PC-3 (cell line): ENCODE results near the gene DNAH2.

Experiments
- EZH2phosphoT487 ChIP-seq: fragments of 300-600 bp; sonication (generic); IDR thresholded peaks from 2 replicates; pipeline ENCODE4 v1.6.1; 2018; ENCODE audit warnings: mild to moderate bottlenecking, antibody characterized with exemption, low read length, borderline replicate concordance
- TF ChIP-seq, protein P1 (sequence below): fragments of 300-600 bp; sonication (generic); conservative IDR thresholded peaks from 2 replicates; pipeline ENCODE4 v1.5.1; 2017; ENCODE audit warnings: antibody characterized with exemption, low read depth, mild to moderate bottlenecking, low read length

DNA sequence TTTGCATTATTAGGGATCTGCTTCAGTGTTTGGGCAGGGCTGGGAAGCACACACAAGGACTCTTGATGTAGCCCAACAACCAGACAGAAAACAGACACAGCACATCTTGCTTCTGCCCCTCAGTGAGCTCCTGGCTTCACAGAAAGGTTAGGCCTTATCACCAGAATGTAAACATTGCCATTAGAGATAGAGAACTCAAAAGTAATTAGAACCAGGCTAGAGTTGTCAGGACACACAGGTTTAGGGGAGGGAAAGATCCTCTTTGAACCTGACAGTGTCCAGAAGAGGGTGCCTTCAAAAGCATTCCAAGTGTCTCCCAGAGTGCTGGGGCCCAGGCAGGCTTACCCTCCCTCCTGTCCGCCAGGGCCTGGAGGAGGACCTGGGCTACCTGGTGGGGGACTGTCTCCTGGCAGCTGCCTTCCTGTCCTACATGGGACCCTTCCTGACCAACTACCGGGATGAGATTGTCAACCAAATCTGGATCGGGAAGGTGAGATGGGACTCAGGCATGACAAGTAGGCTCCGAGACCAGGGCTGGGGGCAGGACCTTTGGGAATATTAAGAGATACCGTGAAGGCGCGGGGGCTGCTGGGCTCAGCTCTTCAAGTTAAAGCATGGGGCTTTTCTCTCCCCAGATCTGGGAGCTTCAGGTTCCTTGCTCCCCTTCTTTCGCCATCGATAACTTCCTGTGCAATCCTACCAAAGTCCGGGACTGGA is 99.5 kb downstream of the DNAH2 start:
- TF ChIP-seq, protein P1, sequence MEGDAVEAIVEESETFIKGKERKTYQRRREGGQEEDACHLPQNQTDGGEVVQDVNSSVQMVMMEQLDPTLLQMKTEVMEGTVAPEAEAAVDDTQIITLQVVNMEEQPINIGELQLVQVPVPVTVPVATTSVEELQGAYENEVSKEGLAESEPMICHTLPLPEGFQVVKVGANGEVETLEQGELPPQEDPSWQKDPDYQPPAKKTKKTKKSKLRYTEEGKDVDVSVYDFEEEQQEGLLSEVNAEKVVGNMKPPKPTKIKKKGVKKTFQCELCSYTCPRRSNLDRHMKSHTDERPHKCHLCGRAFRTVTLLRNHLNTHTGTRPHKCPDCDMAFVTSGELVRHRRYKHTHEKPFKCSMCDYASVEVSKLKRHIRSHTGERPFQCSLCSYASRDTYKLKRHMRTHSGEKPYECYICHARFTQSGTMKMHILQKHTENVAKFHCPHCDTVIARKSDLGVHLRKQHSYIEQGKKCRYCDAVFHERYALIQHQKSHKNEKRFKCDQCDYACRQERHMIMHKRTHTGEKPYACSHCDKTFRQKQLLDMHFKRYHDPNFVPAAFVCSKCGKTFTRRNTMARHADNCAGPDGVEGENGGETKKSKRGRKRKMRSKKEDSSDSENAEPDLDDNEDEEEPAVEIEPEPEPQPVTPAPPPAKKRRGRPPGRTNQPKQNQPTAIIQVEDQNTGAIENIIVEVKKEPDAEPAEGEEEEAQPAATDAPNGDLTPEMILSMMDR = no peak
- TF ChIP-seq EZH2phosphoT487 = no peak
